ENCODE measurements around the gene HNRNPC.

DNA sequence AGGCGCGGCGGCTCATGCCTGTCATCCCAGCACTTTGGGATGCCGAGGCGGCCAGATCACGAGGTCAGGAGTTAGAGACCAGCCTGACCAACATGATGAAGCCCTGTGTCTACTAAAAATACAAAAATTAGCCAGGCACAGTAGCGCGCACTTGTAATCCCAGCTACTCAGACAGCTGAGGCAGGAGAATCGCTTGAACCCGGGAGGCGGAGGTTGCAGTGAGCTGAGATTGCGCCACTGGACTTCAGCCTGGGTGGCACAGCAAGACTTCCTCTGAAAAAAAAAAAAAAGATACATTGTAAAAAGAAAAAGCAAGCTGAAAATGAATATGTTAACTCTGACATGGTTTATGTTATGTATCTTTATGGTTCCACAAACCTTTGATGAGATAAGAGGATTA lies 44.3 kb upstream of the HNRNPC start:
- TF ChIP-seq, protein P1, sequence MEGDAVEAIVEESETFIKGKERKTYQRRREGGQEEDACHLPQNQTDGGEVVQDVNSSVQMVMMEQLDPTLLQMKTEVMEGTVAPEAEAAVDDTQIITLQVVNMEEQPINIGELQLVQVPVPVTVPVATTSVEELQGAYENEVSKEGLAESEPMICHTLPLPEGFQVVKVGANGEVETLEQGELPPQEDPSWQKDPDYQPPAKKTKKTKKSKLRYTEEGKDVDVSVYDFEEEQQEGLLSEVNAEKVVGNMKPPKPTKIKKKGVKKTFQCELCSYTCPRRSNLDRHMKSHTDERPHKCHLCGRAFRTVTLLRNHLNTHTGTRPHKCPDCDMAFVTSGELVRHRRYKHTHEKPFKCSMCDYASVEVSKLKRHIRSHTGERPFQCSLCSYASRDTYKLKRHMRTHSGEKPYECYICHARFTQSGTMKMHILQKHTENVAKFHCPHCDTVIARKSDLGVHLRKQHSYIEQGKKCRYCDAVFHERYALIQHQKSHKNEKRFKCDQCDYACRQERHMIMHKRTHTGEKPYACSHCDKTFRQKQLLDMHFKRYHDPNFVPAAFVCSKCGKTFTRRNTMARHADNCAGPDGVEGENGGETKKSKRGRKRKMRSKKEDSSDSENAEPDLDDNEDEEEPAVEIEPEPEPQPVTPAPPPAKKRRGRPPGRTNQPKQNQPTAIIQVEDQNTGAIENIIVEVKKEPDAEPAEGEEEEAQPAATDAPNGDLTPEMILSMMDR (conservative IDR thresholded peaks at IDR 0.05) = no peak
- TF ChIP-seq ZFX (IDR thresholded peaks at IDR 0.05) = no peak
